Measurements from ENCODE around the gene VAV1. TPM values are rescaled to one million over a fixed set of nuclear protein-coding genes. Genes with fewer than 3 reads are reported as not detected.

VAV1 gene
- total and polyA plus RNA-seq, 2 donors (not counting 3 experiments of a cell fraction or from before 2014, with no cell fraction given): not detected

GRCh38 chr19:6854758-6855157 lies 82.2 kb downstream of the VAV1 start:
- no peak overlapping the region for H3K27ac ChIP-seq (ENCODE audit: insufficient read depth, low read depth, low read length)
- H3K9me1 ChIP-seq (replicated peaks; ENCODE audit: control insufficient read depth, extremely low read depth, insufficient read depth, low read length): no peaks in the 10 kb centered on the region
- H2AFZ ChIP-seq (ENCODE audit: low read depth, low read length): no peak overlapping the region
- no peak overlapping the region for H3K4me3 ChIP-seq (replicated peaks in 1 of 3; ENCODE audit: insufficient read depth in 1 of 3, low read depth in 1 of 3, low read length in 3 of 3)
- DNase-seq (ENCODE audit: low read depth, low spot score) (no peak), FAIRE-seq (no peak)
- no peaks in the 10 kb centered on the region for H3K27me3 ChIP-seq (ENCODE audit: control insufficient read depth in 2 of 2, insufficient read depth in 2 of 2, low read length in 2 of 2)
- H4K20me1 ChIP-seq (replicated peaks; ENCODE audit: control insufficient read depth, extremely low read depth, insufficient read depth, low read length): no peaks in the 10 kb centered on the region
- dilution Hi-C loops (cut with MboI; ENCODE audit: extremely low pct_ligation_motif_present, low sequenced_read_pairs): no loop called here
- no TSS peak for BruUV-seq (replicated peaks)
- no peaks in the 10 kb centered on the region for H3K36me3 ChIP-seq (ENCODE audit: control insufficient read depth in 2 of 2, extremely low read depth in 1 of 2, insufficient read depth in 2 of 2, low read length in 2 of 2)
- H3K4me2 ChIP-seq (ENCODE audit: insufficient read depth, low read length): no peak overlapping the region
- POLR2A ChIA-PET: no interaction called here
- no peaks in the 10 kb centered on the region for H3K4me1 ChIP-seq (ENCODE audit: control insufficient read depth, extremely low read depth, insufficient read depth, low read length)
- H3K79me2 ChIP-seq (ENCODE audit: control insufficient read depth, insufficient read depth, low read length): no peaks in the 10 kb centered on the region
- CTCF ChIA-PET: no interaction called here
- TF ChIP-seq, protein P1, sequence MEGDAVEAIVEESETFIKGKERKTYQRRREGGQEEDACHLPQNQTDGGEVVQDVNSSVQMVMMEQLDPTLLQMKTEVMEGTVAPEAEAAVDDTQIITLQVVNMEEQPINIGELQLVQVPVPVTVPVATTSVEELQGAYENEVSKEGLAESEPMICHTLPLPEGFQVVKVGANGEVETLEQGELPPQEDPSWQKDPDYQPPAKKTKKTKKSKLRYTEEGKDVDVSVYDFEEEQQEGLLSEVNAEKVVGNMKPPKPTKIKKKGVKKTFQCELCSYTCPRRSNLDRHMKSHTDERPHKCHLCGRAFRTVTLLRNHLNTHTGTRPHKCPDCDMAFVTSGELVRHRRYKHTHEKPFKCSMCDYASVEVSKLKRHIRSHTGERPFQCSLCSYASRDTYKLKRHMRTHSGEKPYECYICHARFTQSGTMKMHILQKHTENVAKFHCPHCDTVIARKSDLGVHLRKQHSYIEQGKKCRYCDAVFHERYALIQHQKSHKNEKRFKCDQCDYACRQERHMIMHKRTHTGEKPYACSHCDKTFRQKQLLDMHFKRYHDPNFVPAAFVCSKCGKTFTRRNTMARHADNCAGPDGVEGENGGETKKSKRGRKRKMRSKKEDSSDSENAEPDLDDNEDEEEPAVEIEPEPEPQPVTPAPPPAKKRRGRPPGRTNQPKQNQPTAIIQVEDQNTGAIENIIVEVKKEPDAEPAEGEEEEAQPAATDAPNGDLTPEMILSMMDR (IDR thresholded peaks at IDR 0.05; ENCODE audit: extremely low read depth in 1 of 2, insufficient read depth in 1 of 2, low read depth in 1 of 2, low read length in 2 of 2): no peak
- TF ChIP-seq POLR2A (IDR thresholded peaks at IDR 0.05; ENCODE audit: low read depth, low read length) (no peak), POLR2AphosphoS5 (IDR thresholded peaks at IDR 0.05; ENCODE audit: insufficient read depth, low read depth, low read length) (no peak), JUN (IDR thresholded peaks at IDR 0.05; ENCODE audit: borderline replicate concordance, insufficient read depth, insufficient read length, low read depth) (no peak), GATA2 (IDR thresholded peaks at IDR 0.05; ENCODE audit: insufficient read depth, insufficient read length, low read depth, low read length) (no peak), FOS (IDR thresholded peaks at IDR 0.05; ENCODE audit: borderline replicate concordance, insufficient read depth, low read length) (no peak), EZH2 (IDR thresholded peaks at IDR 0.05; ENCODE audit: borderline replicate concordance, low read depth, low read length, severe bottlenecking) (no peak), MYC (IDR thresholded peaks at IDR 0.05; ENCODE audit: low read depth, low read length) (no peak), MAX (IDR thresholded peaks at IDR 0.05; ENCODE audit: insufficient read depth, insufficient read length) (no peak)
- H3K9ac ChIP-seq (replicated peaks; ENCODE audit: extremely low read depth, insufficient read depth, low read length): no peak overlapping the region
- no peaks in the 10 kb centered on the region for H3K9me3 ChIP-seq (replicated peaks; ENCODE audit: control insufficient read depth, insufficient read depth, low read length)
- intact Hi-C loops (cut with micrococcal nuclease): no loop called here
